ENCODE results near the gene NTSR1.

The NTSR1 gene

GRCh38 chr20:62778058-62778457 lies 69.4 kb downstream of the NTSR1 start:
- Histone ChIP-seq H3K4me1 (peaks cover 77 to 99% (median 97%) of the 10 kb centered on the region in 10 experiments), H3K27ac (peak overlapping the region in 7 of 11 experiments; percentile 26 to 80 (median 74); a peak in 7 of 22 replicates), H3K27me3 (peaks cover 0 to 15% (median 0%) of the 10 kb centered on the region in 11 experiments; a peak in 8 of 22 replicates), H4K20me1 (no peaks in the 10 kb centered on the region), H3K9ac (no peak overlapping the region), H3K9me3 (replicated peaks in 1 of 11) (peaks cover 0 to 8% (median 0%) of the 10 kb centered on the region in 11 experiments; a peak in 1 of 22 replicates), H3K4me2 (peak overlapping the region; percentile 4 to 93 (median 75); a peak in 18 of 22 replicates), H3K4me3 (no peak overlapping the region), H3K36me3 (no peaks in the 10 kb centered on the region)
- TF ChIP-seq Cebpa-rat (IDR thresholded peaks at IDR 0.05): no peak

- peak overlapping the region; percentile 4 to 93 (median 78); a peak in 20 of 22 replicates for H3K4me2 ChIP-seq
- peaks cover 77 to 99% (median 97%) of the 10 kb centered on the region in 10 experiments for H3K4me1 ChIP-seq
- TF ChIP-seq Cebpa-rat (IDR thresholded peaks at IDR 0.05): no peak
- H3K4me3 ChIP-seq: no peak overlapping the region
- H3K36me3 ChIP-seq: no peaks in the 10 kb centered on the region
- peaks cover 0 to 15% (median 0%) of the 10 kb centered on the region in 11 experiments; a peak in 8 of 22 replicates for H3K27me3 ChIP-seq
- H4K20me1 ChIP-seq: no peaks in the 10 kb centered on the region
- peak overlapping the region in 7 of 11 experiments; percentile 10 to 80 (median 74); a peak in 8 of 22 replicates for H3K27ac ChIP-seq
- H3K9me3 ChIP-seq (replicated peaks in 1 of 11): peaks cover 0 to 8% (median 0%) of the 10 kb centered on the region in 11 experiments; a peak in 1 of 22 replicates
- 0 out of 22 replicates have a peak overlapping the region, but pooled peaks of 1 of the 11 experiments have one; percentile 18 for H3K9ac ChIP-seq
These were observed 70.2 kb downstream of the NTSR1 start for GRCh38 chr20:62778601-62779416.

DNA sequence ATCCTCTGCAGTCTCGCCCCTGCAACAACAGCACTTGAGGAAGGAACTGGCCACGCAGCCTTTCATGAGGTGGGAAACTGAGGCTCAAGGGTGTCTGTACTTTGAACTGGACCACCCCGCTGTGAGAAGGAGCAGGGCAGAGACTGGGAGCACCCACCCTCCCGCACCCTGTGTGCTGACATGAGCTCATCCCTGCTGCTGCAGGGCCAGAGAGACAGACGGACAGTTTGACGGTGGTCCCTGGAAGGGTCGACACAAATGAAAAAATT lies 70.7 kb downstream of the NTSR1 start:
- no peak overlapping the region for H3K27ac ChIP-seq
- no peak overlapping the region for H3K9ac ChIP-seq
- no peaks in the 10 kb centered on the region for H4K20me1 ChIP-seq
- H3K36me3 ChIP-seq: no peaks in the 10 kb centered on the region
- no peak overlapping the region for H3K4me3 ChIP-seq
- H3K4me2 ChIP-seq: peak overlapping the region in 9 of 11 experiments; percentile 35 to 93 (median 81); a peak in 10 of 22 replicates
- TF ChIP-seq Cebpa-rat (IDR thresholded peaks at IDR 0.05): no peak
- peaks cover 0 to 8% (median 0%) of the 10 kb centered on the region in 11 experiments; a peak in 1 of 22 replicates for H3K9me3 ChIP-seq (replicated peaks in 1 of 11)
- H3K4me1 ChIP-seq: peaks cover 77 to 99% (median 97%) of the 10 kb centered on the region in 10 experiments
- H3K27me3 ChIP-seq: peaks cover 0 to 15% (median 0%) of the 10 kb centered on the region in 11 experiments; a peak in 8 of 22 replicates

GRCh38 chr20:62780204-62780603 lies 71.6 kb downstream of the NTSR1 start:
- H3K4me2 ChIP-seq: peak overlapping the region; percentile 24 to 93 (median 78)
- H3K9ac ChIP-seq: no peak overlapping the region; a peak in 1 of 22 replicates
- H3K4me1 ChIP-seq: peaks cover 73 to 97% (median 95%) of the 10 kb centered on the region in 10 experiments
- no peaks in the 10 kb centered on the region for H3K36me3 ChIP-seq
- peaks cover 0 to 15% (median 0%) of the 10 kb centered on the region in 11 experiments; a peak in 8 of 22 replicates for H3K27me3 ChIP-seq
- H3K27ac ChIP-seq: no peak overlapping the region
- H3K9me3 ChIP-seq (replicated peaks in 1 of 11): peaks cover 0 to 8% (median 0%) of the 10 kb centered on the region in 11 experiments; a peak in 1 of 22 replicates
- no peak for TF ChIP-seq Cebpa-rat (IDR thresholded peaks at IDR 0.05)
- no peak overlapping the region for H3K4me3 ChIP-seq
- no peaks in the 10 kb centered on the region for H4K20me1 ChIP-seq

- Histone ChIP-seq H3K36me3 (no peaks in the 10 kb centered on the region), H3K4me3 (no peak overlapping the region), H3K4me2 (peak overlapping the region; percentile 24 to 93 (median 78); a peak in 21 of 22 replicates), H3K9me3 (replicated peaks in 1 of 11) (peaks cover 0 to 8% (median 0%) of the 10 kb centered on the region in 11 experiments; a peak in 1 of 22 replicates), H3K4me1 (peaks cover 73 to 97% (median 94%) of the 10 kb centered on the region in 10 experiments), H3K27me3 (peaks cover 0 to 15% (median 0%) of the 10 kb centered on the region in 11 experiments; a peak in 8 of 22 replicates), H4K20me1 (no peaks in the 10 kb centered on the region), H3K9ac (no peak overlapping the region), H3K27ac (no peak overlapping the region; a peak in 1 of 22 replicates)
- TF ChIP-seq Cebpa-rat (IDR thresholded peaks at IDR 0.05): no peak
These were observed 72.1 kb downstream of the NTSR1 start for GRCh38 chr20:62780696-62781095.

- no peak for TF ChIP-seq Cebpa-rat (IDR thresholded peaks at IDR 0.05)
These were observed 73.7 kb downstream of the NTSR1 start for GRCh38 chr20:62782149-62782892.

DNA sequence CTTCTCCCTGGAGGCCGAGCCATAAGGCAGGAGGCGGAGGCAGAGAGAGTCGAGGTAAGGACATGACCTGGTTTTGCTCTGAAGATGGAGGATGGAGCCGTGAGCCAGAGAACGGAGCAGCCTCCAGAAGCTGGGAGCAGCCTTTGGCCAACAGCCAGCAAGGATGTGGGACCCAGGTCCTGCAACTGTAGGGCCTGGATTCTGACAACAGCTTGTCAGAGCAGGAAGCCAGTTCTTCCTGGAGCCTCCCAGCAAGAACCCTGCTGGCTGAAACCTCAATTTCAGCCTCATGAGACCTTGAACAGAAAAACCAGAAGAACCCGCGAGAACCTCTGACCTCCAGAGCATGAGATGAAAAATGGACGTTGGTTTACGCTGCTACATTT lies 74.2 kb downstream of the NTSR1 start:
- H3K27me3 ChIP-seq: peaks cover 0 to 15% (median 0%) of the 10 kb centered on the region in 11 experiments; a peak in 8 of 22 replicates
- H3K36me3 ChIP-seq: no peaks in the 10 kb centered on the region
- peaks cover 0 to 14% (median 0%) of the 10 kb centered on the region in 11 experiments; a peak in 6 of 22 replicates for H3K9me3 ChIP-seq (replicated peaks in 1 of 11)
- H3K27ac ChIP-seq: peak overlapping the region in 9 of 11 experiments; percentile 16 to 67 (median 55); a peak in 15 of 22 replicates
- peak overlapping the region; percentile 59 to 93 (median 78) for H3K4me2 ChIP-seq
- TF ChIP-seq Cebpa-rat (IDR thresholded peaks at IDR 0.05): no peak
- H3K4me1 ChIP-seq: peaks cover 76 to 98% (median 96%) of the 10 kb centered on the region in 10 experiments
- no peaks in the 10 kb centered on the region for H4K20me1 ChIP-seq
- H3K9ac ChIP-seq: peak overlapping the region in 8 of 11 experiments; percentile 2 to 44 (median 14); a peak in 10 of 22 replicates
- H3K4me3 ChIP-seq: no peak overlapping the region; a peak in 1 of 20 replicates

More at GRCh38 chr20:62782149-62782892, 73.7 kb downstream of the NTSR1 start:
- H3K4me3 ChIP-seq: no peak overlapping the region; a peak in 1 of 20 replicates
- peaks cover 0 to 15% (median 0%) of the 10 kb centered on the region in 11 experiments; a peak in 8 of 22 replicates for H3K27me3 ChIP-seq
- no peaks in the 10 kb centered on the region for H4K20me1 ChIP-seq
- H3K27ac ChIP-seq: peak overlapping the region in 8 of 11 experiments; percentile 23 to 67 (median 56); a peak in 13 of 22 replicates
- H3K4me1 ChIP-seq: peaks cover 76 to 98% (median 96%) of the 10 kb centered on the region in 10 experiments
- H3K36me3 ChIP-seq: no peaks in the 10 kb centered on the region
- H3K4me2 ChIP-seq: peak overlapping the region; percentile 59 to 93 (median 78)
- H3K9ac ChIP-seq: peak overlapping the region in 7 of 11 experiments; percentile 7 to 43 (median 12); a peak in 7 of 22 replicates
- H3K9me3 ChIP-seq (replicated peaks in 1 of 11): peaks cover 0 to 13% (median 0%) of the 10 kb centered on the region in 11 experiments; a peak in 6 of 22 replicates

GRCh38 chr20:62784497-62784896 lies 75.9 kb downstream of the NTSR1 start:
- Histone ChIP-seq H3K9me3 (replicated peaks in 1 of 11) (peaks cover 0 to 14% (median 0%) of the 10 kb centered on the region in 11 experiments; a peak in 6 of 22 replicates), H3K27ac (peak overlapping the region in 2 of 11 experiments; percentile 26 to 65; a peak in 1 of 22 replicates), H3K4me3 (no peak overlapping the region), H4K20me1 (no peaks in the 10 kb centered on the region), H3K4me2 (peak overlapping the region; percentile 59 to 93 (median 78)), H3K36me3 (no peaks in the 10 kb centered on the region), H3K9ac (peak overlapping the region in 4 of 11 experiments; percentile 10 to 33 (median 18); a peak in 4 of 22 replicates), H3K4me1 (peaks cover 81 to 98% (median 97%) of the 10 kb centered on the region in 10 experiments), H3K27me3 (peaks cover 0 to 15% (median 0%) of the 10 kb centered on the region in 11 experiments; a peak in 8 of 22 replicates)
- TF ChIP-seq Cebpa-rat (IDR thresholded peaks at IDR 0.05): no peak
